Neural progenitor cell (in vitro differentiated cells): ENCODE data around the gene GALNT18.

Experiments
- EZH2 ChIP-seq: fragments of 200-600 bp; sonication (generic); IDR thresholded peaks from 2 replicates; pipeline ENCODE4 v1.6.1; 2017; ENCODE audit warnings: antibody characterized with exemption, mild to moderate bottlenecking, moderate library complexity
- TF ChIP-seq, protein P1 (sequence below): fragments of 200-600 bp; sonication (generic); IDR thresholded peaks from 2 replicates; pipeline ENCODE4 v1.5.1; 2017; ENCODE audit warnings: antibody characterized with exemption, mild to moderate bottlenecking

DNA sequence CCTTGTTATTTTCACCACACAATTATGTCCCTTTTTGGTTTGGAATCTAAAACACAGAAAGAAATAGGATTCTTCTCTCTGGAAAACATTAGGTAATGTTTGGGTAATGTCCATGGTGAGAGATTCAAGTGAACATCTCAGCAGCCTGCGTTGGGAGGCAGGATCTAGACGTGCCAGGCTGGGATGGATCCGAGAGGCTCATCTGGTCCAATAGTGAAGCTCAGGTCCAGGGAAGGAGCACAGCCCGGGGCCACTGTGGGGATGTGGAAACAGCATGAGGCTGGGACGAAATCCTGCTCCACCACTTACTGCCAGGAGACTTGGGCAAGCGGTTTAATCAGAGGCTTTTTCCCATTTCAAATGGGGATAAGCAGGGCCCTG is 378.6 kb downstream of the GALNT18 start:
- TF ChIP-seq, protein P1, sequence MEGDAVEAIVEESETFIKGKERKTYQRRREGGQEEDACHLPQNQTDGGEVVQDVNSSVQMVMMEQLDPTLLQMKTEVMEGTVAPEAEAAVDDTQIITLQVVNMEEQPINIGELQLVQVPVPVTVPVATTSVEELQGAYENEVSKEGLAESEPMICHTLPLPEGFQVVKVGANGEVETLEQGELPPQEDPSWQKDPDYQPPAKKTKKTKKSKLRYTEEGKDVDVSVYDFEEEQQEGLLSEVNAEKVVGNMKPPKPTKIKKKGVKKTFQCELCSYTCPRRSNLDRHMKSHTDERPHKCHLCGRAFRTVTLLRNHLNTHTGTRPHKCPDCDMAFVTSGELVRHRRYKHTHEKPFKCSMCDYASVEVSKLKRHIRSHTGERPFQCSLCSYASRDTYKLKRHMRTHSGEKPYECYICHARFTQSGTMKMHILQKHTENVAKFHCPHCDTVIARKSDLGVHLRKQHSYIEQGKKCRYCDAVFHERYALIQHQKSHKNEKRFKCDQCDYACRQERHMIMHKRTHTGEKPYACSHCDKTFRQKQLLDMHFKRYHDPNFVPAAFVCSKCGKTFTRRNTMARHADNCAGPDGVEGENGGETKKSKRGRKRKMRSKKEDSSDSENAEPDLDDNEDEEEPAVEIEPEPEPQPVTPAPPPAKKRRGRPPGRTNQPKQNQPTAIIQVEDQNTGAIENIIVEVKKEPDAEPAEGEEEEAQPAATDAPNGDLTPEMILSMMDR, result no peak
- no peak for TF ChIP-seq EZH2
